Measurements from ENCODE around the gene INPP5A.

INPP5A gene

GRCh38 chr10:132626761-132627665 lies 89.4 kb downstream of the INPP5A start:
- FAIRE-seq (no peak), DNase-seq (ENCODE audit: low spot score) (no peak)

GRCh38 chr10:132627666-132628531 lies 90.3 kb downstream of the INPP5A start:
- FAIRE-seq: no peak
- no peak for DNase-seq (ENCODE audit: low spot score)

- FAIRE-seq (no peak), DNase-seq (ENCODE audit: low spot score) (no peak)
Measured at GRCh38 chr10:132628966-132629900, 91.6 kb downstream of the INPP5A start.

- DNase-seq (ENCODE audit: low spot score) (no peak), FAIRE-seq (no peak)
Measured at GRCh38 chr10:132630156-132630555, 92.6 kb downstream of the INPP5A start.

GRCh38 chr10:132630666-132631337 lies 93.2 kb downstream of the INPP5A start:
- no peak for DNase-seq (ENCODE audit: low spot score)
- no peak for FAIRE-seq

- no peak for FAIRE-seq
- DNase-seq (ENCODE audit: low spot score): no peak
Measured at GRCh38 chr10:132631338-132631735, 93.8 kb downstream of the INPP5A start.

- FAIRE-seq (no peak), DNase-seq (ENCODE audit: low spot score) (no peak)
Measured at GRCh38 chr10:132632091-132632561, 94.5 kb downstream of the INPP5A start.

- FAIRE-seq (no peak), DNase-seq (ENCODE audit: low spot score) (no peak)
Measured at GRCh38 chr10:132632851-132633684, 95.5 kb downstream of the INPP5A start.

- FAIRE-seq (no peak), DNase-seq (ENCODE audit: low spot score) (no peak)
Measured at GRCh38 chr10:132634241-132634946, 96.8 kb downstream of the INPP5A start.

GRCh38 chr10:132634947-132635271 lies 97.3 kb downstream of the INPP5A start:
- no peak for DNase-seq (ENCODE audit: low spot score)
- no peak for FAIRE-seq

- FAIRE-seq (no peak), DNase-seq (ENCODE audit: low spot score) (no peak)
Measured at GRCh38 chr10:132636358-132636757, 98.8 kb downstream of the INPP5A start.

GRCh38 chr10:132637477-132638129 lies 100.0 kb downstream of the INPP5A start:
- DNase-seq (ENCODE audit: low spot score) (peak; percentile 69), FAIRE-seq (no peak)

- DNase-seq (ENCODE audit: low spot score): no peak
Measured at GRCh38 chr10:132638130-132638515, 100.5 kb downstream of the INPP5A start.

GRCh38 chr10:132639470-132639869 lies 101.9 kb downstream of the INPP5A start:
- FAIRE-seq: no peak

More at GRCh38 chr10:132638130-132638515, 100.5 kb downstream of the INPP5A start:
- FAIRE-seq: no peak

GRCh38 chr10:132640326-132641125 lies 102.9 kb downstream of the INPP5A start:
- no peak for DNase-seq (ENCODE audit: low spot score)
- FAIRE-seq: no peak

More at GRCh38 chr10:132639470-132639869, 101.9 kb downstream of the INPP5A start:
- no peak for DNase-seq (ENCODE audit: low spot score)

GRCh38 chr10:132641401-132641800 lies 103.8 kb downstream of the INPP5A start:
- DNase-seq (ENCODE audit: low spot score) (no peak), FAIRE-seq (no peak)

- no peak for DNase-seq (ENCODE audit: low spot score)
- FAIRE-seq: no peak
Measured at GRCh38 chr10:132641966-132642731, 104.6 kb downstream of the INPP5A start.
